ENCODE results near the gene CCDC57. TPM values are rescaled to one million over a fixed set of nuclear protein-coding genes. Genes with fewer than 3 reads are reported as not detected.

The CCDC57 gene
- total RNA-seq, 4 donors from 2014 or later = 7.9 to 22.1 (median 9.8) TPM

GRCh38 chr17:82232876-82233785, 20.5 kb upstream of the CCDC57 start:
- Histone ChIP-seq H3K27me3 (peaks cover 0 to 30% (median 0%) of the 10 kb centered on the region in 4 donors), H3K36me3 (peaks cover 0 to 16% (median 0%) of the 10 kb centered on the region in 3 donors), H3K9me3 (no peaks in the 10 kb centered on the region), H3K27ac (peak overlapping the region in 2 of 4 donors; percentile 91 to 94), H3K4me3 (no peak overlapping the region), H3K4me1 (peaks cover 53 to 97% (median 65%) of the 10 kb centered on the region in 3 donors)
- WGBS, 2 donors = 63 to 77% methylated on average over 3 to 11 of the region's 21 CpGs
- DNase-seq = no peak
- peak in 1 of 4 donors; percentile 25 for TF ChIP-seq POLR2A (IDR thresholded peaks at IDR 0.05)
- no peak for TF ChIP-seq CTCF (IDR thresholded peaks at IDR 0.05)
- intact Hi-C loops (cut with DNase I) = no loop called here

- WGBS, 2 donors = 64 to 93% methylated on average over 3 to 9 of the region's 21 CpGs
- Histone ChIP-seq H3K27me3 (peaks cover 0 to 36% (median 0%) of the 10 kb centered on the region in 4 donors), H3K9me3 (no peaks in the 10 kb centered on the region), H3K4me1 (peaks cover 49 to 95% (median 60%) of the 10 kb centered on the region in 3 donors), H3K36me3 (peaks cover 0 to 8% (median 0%) of the 10 kb centered on the region in 3 donors), H3K27ac (peak overlapping the region; percentile 80 to 94 (median 90)), H3K4me3 (peak overlapping the region in 3 of 4 donors; percentile 62 to 84 (median 67))
- TF ChIP-seq POLR2A (IDR thresholded peaks at IDR 0.05) = no peak
- no peak for TF ChIP-seq CTCF (IDR thresholded peaks at IDR 0.05)
- DNase-seq = no peak
- intact Hi-C loops (cut with DNase I) = no loop called here
Measured at GRCh38 chr17:82232322-82232820, 19.7 kb upstream of the CCDC57 start.

GRCh38 chr17:82231562-82232321, 19.1 kb upstream of the CCDC57 start:
- intact Hi-C loops (cut with DNase I) = no loop called here
- Histone ChIP-seq H3K27me3 (peaks cover 0 to 36% (median 0%) of the 10 kb centered on the region in 4 donors), H3K4me3 (peak overlapping the region; percentile 35 to 84 (median 64)), H3K9me3 (no peaks in the 10 kb centered on the region), H3K36me3 (peaks cover 0 to 2% (median 0%) of the 10 kb centered on the region in 3 donors), H3K27ac (peak overlapping the region; percentile 80 to 94 (median 90)), H3K4me1 (peaks cover 49 to 89% (median 60%) of the 10 kb centered on the region in 3 donors)
- DNase-seq = no peak
- peak in 1 of 4 donors; percentile 47 for TF ChIP-seq POLR2A (IDR thresholded peaks at IDR 0.05)
- TF ChIP-seq CTCF (IDR thresholded peaks at IDR 0.05) = peak in 1 of 6 experiments; percentile 8
- WGBS, 2 donors = 19% methylated on average over 15 of the region's 42 CpGs; no CpG with 5 or more reads in 1 of the 2 donors

DNA sequence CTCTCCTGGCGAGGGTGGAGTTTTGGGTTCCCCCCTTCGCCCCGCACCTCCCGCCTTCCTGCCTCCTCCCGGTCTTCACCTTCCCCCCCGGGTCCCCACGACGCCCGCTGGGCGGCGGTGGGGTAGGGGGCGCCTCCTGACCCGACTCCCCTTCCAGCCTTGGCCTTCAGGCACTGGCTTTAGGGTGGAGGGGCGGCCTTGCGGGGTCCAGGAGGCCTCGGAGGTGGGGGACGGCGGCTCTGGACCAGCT, 18.6 kb upstream of the CCDC57 start:
- Histone ChIP-seq H3K4me1 (peaks cover 49 to 84% (median 55%) of the 10 kb centered on the region in 3 donors), H3K9me3 (no peaks in the 10 kb centered on the region), H3K27ac (peak overlapping the region; percentile 80 to 94 (median 90)), H3K36me3 (no peaks in the 10 kb centered on the region), H3K4me3 (peak overlapping the region; percentile 35 to 84 (median 64)), H3K27me3 (peaks cover 0 to 36% (median 0%) of the 10 kb centered on the region in 4 donors)
- no peak for DNase-seq
- WGBS, 2 donors = no CpG with 5 or more reads among the region's 18 CpGs
- intact Hi-C loops (cut with DNase I) = no loop called here
- TF ChIP-seq CTCF (IDR thresholded peaks at IDR 0.05) = no peak
- TF ChIP-seq POLR2A (IDR thresholded peaks at IDR 0.05) = no peak

Measured in esophagus squamous epithelium (tissue), 5 donors.